ENCODE results near the gene EYS.
"Not testable (repeated sequence)": the region's sequence is repeated elsewhere in the genome, so short reads cannot be mapped to it uniquely, and the experiment has no call there.

GRCh38 chr6:65483652-65484051 is 223.4 kb downstream of the EYS start:
- not testable (repeated sequence) for TF ChIP-seq CTCF, POLR2A (IDR thresholded peaks at IDR 0.05)

Data from breast epithelium (tissue), 3 donors.